T-helper 17 cell (primary cell): ENCODE measurements around the gene ADAMTS18. TPM values are rescaled to one million over a fixed set of nuclear protein-coding genes. Genes with fewer than 3 reads are reported as not detected.

Experiments
- ATAC-seq: fragments of 150-1000 bp; cut with Tn5 transposase; 2 replicates; pipeline ENCODE4 v1.10.0; 2021; ENCODE audit warnings: mild to moderate bottlenecking, moderate library complexity
- DNase-seq, 3 donors: peaks; one replicate each; pipeline versions ENCODE4 v3.0.0 to v3.0.0-alpha.2; 2020 to 2021
- H3K9me3 ChIP-seq: one replicate; pipeline ENCODE4 v1.7.0; 2013; ENCODE audit warnings: low read length, mild to moderate bottlenecking; ENCODE audit not compliant: control insufficient read depth, poor library complexity, severe bottlenecking
- H3K27ac Mint-ChIP-seq: one replicate; pipeline ENCODE4 v1.8.0; 2022; ENCODE audit warnings: mild to moderate bottlenecking, moderate library complexity, mixed read lengths
- H3K27me3 Mint-ChIP-seq: one replicate; pipeline ENCODE4 v1.8.0; 2022; ENCODE audit warnings: mixed read lengths
- H3K36me3 Mint-ChIP-seq: one replicate; pipeline ENCODE4 v1.8.0; 2022; ENCODE audit warnings: low read depth, mixed read lengths
- H3K4me1 Mint-ChIP-seq: one replicate; pipeline ENCODE4 v1.8.0; 2022; ENCODE audit warnings: mild to moderate bottlenecking, mixed read lengths
- H3K4me3 Mint-ChIP-seq: one replicate; pipeline ENCODE4 v1.8.0; 2022; ENCODE audit warnings: mild to moderate bottlenecking, moderate library complexity, mixed read lengths
- total RNA-seq, 4 donors: library from RNA in 2 of 4; stranded (reverse) in 2 of 4; gene quantifications; one replicate each; pipeline ENCODE4 v1.2.3 and lab custom pipeline; 2022 to 2026

ADAMTS18 gene
- total RNA-seq, 2 donors from 2014 or later = not detected

DNA sequence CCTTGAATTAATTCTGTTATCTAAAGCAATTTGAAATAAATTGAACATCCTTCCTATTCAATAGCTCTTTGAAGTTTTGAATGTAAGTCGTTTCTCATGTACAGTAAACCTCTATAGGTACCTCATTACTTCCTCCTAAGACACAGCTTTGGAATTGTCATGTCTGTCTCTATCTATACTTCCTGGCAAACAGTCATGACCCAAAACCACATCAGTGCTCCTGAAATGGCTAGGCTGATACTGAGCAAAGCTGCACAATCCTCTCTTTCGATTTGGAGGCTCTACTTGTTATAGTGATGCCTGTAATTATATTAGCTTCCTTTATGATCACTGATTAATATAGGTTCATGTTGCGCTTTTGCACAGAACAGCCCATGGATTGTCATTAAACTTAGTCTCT, 110.1 kb downstream of the ADAMTS18 start:
- H3K9me3 ChIP-seq = no peaks in the 10 kb centered on the region
- ATAC-seq (no peak), DNase-seq (no peak)
- no peak overlapping the region for H3K27ac Mint-ChIP-seq
- no peaks in the 10 kb centered on the region for H3K4me1 Mint-ChIP-seq
- H3K27me3 Mint-ChIP-seq = peaks cover 30% of the 10 kb centered on the region
- H3K36me3 Mint-ChIP-seq = no peaks in the 10 kb centered on the region
- no peak overlapping the region for H3K4me3 Mint-ChIP-seq

GRCh38 chr16:77323695-77324094, 111.1 kb downstream of the ADAMTS18 start:
- no peaks in the 10 kb centered on the region for H3K9me3 ChIP-seq
- no peaks in the 10 kb centered on the region for H3K36me3 Mint-ChIP-seq
- ATAC-seq (no peak), DNase-seq (no peak)
- peaks cover 34% of the 10 kb centered on the region for H3K27me3 Mint-ChIP-seq
- H3K4me1 Mint-ChIP-seq = no peaks in the 10 kb centered on the region
- H3K4me3 Mint-ChIP-seq = no peak overlapping the region
- no peak overlapping the region for H3K27ac Mint-ChIP-seq

- no peaks in the 10 kb centered on the region for H3K9me3 ChIP-seq
- no peaks in the 10 kb centered on the region for H3K36me3 Mint-ChIP-seq
- ATAC-seq (no peak), DNase-seq (no peak)
- no peak overlapping the region for H3K4me3 Mint-ChIP-seq
- H3K27ac Mint-ChIP-seq = no peak overlapping the region
- H3K27me3 Mint-ChIP-seq = peaks cover 30% of the 10 kb centered on the region
- H3K4me1 Mint-ChIP-seq = no peaks in the 10 kb centered on the region
Measured at GRCh38 chr16:77322757-77323156, 112.1 kb downstream of the ADAMTS18 start.

- H3K4me1 Mint-ChIP-seq = no peaks in the 10 kb centered on the region
- no peak overlapping the region for H3K4me3 Mint-ChIP-seq
- no peaks in the 10 kb centered on the region for H3K9me3 ChIP-seq
- ATAC-seq (no peak), DNase-seq (no peak)
- no peak overlapping the region for H3K27ac Mint-ChIP-seq
- no peaks in the 10 kb centered on the region for H3K36me3 Mint-ChIP-seq
- H3K27me3 Mint-ChIP-seq = peaks cover 33% of the 10 kb centered on the region
Measured at GRCh38 chr16:77317059-77317458, 117.8 kb downstream of the ADAMTS18 start.

GRCh38 chr16:77310877-77311276, 124.0 kb downstream of the ADAMTS18 start:
- H3K27me3 Mint-ChIP-seq = peaks cover 7% of the 10 kb centered on the region
- H3K9me3 ChIP-seq = no peaks in the 10 kb centered on the region
- no peaks in the 10 kb centered on the region for H3K4me1 Mint-ChIP-seq
- DNase-seq (no peak), ATAC-seq (no peak)
- no peak overlapping the region for H3K27ac Mint-ChIP-seq
- no peak overlapping the region for H3K4me3 Mint-ChIP-seq
- H3K36me3 Mint-ChIP-seq = no peaks in the 10 kb centered on the region

GRCh38 chr16:77308163-77308561, 126.7 kb downstream of the ADAMTS18 start:
- ATAC-seq (no peak), DNase-seq (no peak)
- no peak overlapping the region for H3K4me3 Mint-ChIP-seq
- no peaks in the 10 kb centered on the region for H3K9me3 ChIP-seq
- H3K4me1 Mint-ChIP-seq = no peaks in the 10 kb centered on the region
- no peaks in the 10 kb centered on the region for H3K36me3 Mint-ChIP-seq
- peaks cover 11% of the 10 kb centered on the region for H3K27me3 Mint-ChIP-seq
- H3K27ac Mint-ChIP-seq = no peak overlapping the region

GRCh38 chr16:77307426-77308162, 127.2 kb downstream of the ADAMTS18 start:
- no peaks in the 10 kb centered on the region for H3K36me3 Mint-ChIP-seq
- H3K27ac Mint-ChIP-seq = no peak overlapping the region
- H3K9me3 ChIP-seq = no peaks in the 10 kb centered on the region
- ATAC-seq (no peak), DNase-seq (no peak)
- H3K27me3 Mint-ChIP-seq = peaks cover 16% of the 10 kb centered on the region
- H3K4me1 Mint-ChIP-seq = no peaks in the 10 kb centered on the region
- H3K4me3 Mint-ChIP-seq = no peak overlapping the region

DNA sequence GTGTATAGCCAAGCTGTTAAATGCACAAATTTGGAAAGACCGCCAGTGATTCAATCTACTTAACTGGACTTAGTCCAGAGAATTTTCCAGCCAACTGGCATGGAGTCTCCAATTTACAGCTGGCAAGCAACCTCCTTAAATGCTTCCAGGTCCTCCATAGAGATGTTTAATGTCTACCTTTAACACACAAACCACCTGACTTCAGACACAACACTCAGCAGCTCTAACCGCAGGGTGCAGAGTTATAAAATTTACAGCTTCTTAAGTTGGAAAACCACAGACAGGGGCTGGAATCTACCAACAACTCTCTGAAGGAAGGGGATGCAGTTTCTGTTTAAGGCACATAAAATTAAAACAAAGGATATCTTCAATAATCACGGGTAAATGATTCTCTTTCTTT, 128.8 kb downstream of the ADAMTS18 start:
- H3K9me3 ChIP-seq = no peaks in the 10 kb centered on the region
- H3K4me1 Mint-ChIP-seq = no peaks in the 10 kb centered on the region
- DNase-seq = no peak
- no peak overlapping the region for H3K4me3 Mint-ChIP-seq
- no peak for ATAC-seq
- H3K36me3 Mint-ChIP-seq = no peaks in the 10 kb centered on the region
- no peak overlapping the region for H3K27ac Mint-ChIP-seq
- H3K27me3 Mint-ChIP-seq = peaks cover 29% of the 10 kb centered on the region

GRCh38 chr16:77304877-77305276, 130.0 kb downstream of the ADAMTS18 start:
- Mint-ChIP-seq H3K36me3 (no peaks in the 10 kb centered on the region), H3K27me3 (peaks cover 35% of the 10 kb centered on the region), H3K4me1 (no peaks in the 10 kb centered on the region), H3K27ac (no peak overlapping the region), H3K4me3 (no peak overlapping the region)
- ATAC-seq = no peak
- H3K9me3 ChIP-seq = no peaks in the 10 kb centered on the region
- DNase-seq = no peak

DNA sequence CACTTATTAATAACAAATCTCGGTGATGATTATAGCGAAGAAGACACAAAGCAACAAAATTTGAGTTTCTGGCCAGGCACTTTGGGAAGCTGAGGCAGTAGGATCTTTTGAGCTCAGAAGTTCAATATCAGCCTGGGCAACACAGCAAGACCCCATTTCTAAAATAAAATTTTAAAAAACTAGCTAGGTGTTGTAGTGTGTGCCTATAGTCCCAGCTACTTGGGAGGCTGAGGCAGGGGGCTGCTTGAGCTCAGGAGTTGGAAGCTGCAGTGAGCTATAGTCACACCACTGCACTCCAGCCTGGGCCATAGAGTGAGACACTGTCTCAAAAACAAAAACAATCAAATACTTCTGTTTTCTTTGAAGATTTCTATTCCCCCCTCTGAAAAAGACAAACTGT, 130.7 kb downstream of the ADAMTS18 start:
- Mint-ChIP-seq H3K4me1 (no peaks in the 10 kb centered on the region), H3K27me3 (peaks cover 31% of the 10 kb centered on the region), H3K4me3 (no peak overlapping the region), H3K27ac (no peak overlapping the region), H3K36me3 (no peaks in the 10 kb centered on the region)
- DNase-seq = no peak
- no peaks in the 10 kb centered on the region for H3K9me3 ChIP-seq
- no peak for ATAC-seq

GRCh38 chr16:77302674-77303073, 132.2 kb downstream of the ADAMTS18 start:
- no peak overlapping the region for H3K27ac Mint-ChIP-seq
- H3K36me3 Mint-ChIP-seq = no peaks in the 10 kb centered on the region
- peaks cover 30% of the 10 kb centered on the region for H3K27me3 Mint-ChIP-seq
- no peak for ATAC-seq
- no peak for DNase-seq
- H3K4me3 Mint-ChIP-seq = no peak overlapping the region
- no peaks in the 10 kb centered on the region for H3K9me3 ChIP-seq
- H3K4me1 Mint-ChIP-seq = no peaks in the 10 kb centered on the region

DNA sequence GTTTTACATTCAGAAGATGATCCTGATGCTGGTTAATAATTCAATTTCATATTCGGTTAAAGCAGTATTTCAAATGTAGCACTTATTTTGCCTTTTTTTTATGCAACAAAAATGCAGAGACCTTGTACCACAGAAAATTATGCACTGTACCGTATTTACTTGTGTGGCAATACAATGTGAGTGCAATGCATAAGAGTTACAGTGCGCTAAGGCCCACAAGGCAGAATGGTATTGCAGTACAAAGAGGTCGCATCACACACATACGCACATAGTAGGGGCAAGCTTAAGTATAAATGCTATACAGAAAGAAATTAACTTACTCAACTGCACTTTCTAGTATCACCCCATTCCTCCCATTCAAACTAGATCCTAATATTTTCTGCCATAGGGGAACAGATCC, 132.6 kb downstream of the ADAMTS18 start:
- Mint-ChIP-seq H3K4me3 (no peak overlapping the region), H3K27ac (no peak overlapping the region), H3K27me3 (peaks cover 30% of the 10 kb centered on the region), H3K36me3 (no peaks in the 10 kb centered on the region), H3K4me1 (no peaks in the 10 kb centered on the region)
- DNase-seq (no peak), ATAC-seq (no peak)
- H3K9me3 ChIP-seq = no peaks in the 10 kb centered on the region

GRCh38 chr16:77300256-77300655, 134.6 kb downstream of the ADAMTS18 start:
- no peak for DNase-seq
- H3K36me3 Mint-ChIP-seq = no peaks in the 10 kb centered on the region
- H3K4me1 Mint-ChIP-seq = peaks cover 1% of the 10 kb centered on the region
- H3K9me3 ChIP-seq = no peaks in the 10 kb centered on the region
- no peak overlapping the region for H3K4me3 Mint-ChIP-seq
- peaks cover 30% of the 10 kb centered on the region for H3K27me3 Mint-ChIP-seq
- no peak overlapping the region for H3K27ac Mint-ChIP-seq
- no peak for ATAC-seq

DNA sequence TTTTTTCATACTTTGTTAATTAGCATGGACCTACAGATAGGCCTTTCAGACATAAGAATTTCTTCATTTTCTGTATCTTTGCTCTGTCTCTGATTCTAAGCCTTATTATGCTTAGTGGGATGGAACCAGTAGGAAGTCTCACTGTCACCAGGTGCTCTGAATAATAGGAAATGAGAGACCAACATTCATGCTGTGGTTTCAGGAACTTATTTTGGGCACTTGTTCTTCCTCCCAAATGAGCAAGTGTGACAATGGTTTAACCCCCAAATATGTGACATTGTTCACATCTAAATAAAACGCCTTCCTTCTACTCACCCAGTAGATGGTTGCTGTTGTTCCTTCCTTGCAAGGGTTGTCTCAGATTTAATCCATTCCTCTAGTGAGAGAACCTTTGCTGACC, 135.4 kb downstream of the ADAMTS18 start:
- no peak for DNase-seq
- no peak for ATAC-seq
- Mint-ChIP-seq H3K27ac (no peak overlapping the region), H3K4me1 (peaks cover 2% of the 10 kb centered on the region), H3K27me3 (peaks cover 30% of the 10 kb centered on the region), H3K4me3 (no peak overlapping the region), H3K36me3 (no peaks in the 10 kb centered on the region)
- no peaks in the 10 kb centered on the region for H3K9me3 ChIP-seq
